Activated CD4-positive, alpha-beta T cell treated with anti-CD3 and anti-CD28 coated beads for 48 hours (primary cell): Measurements from ENCODE around the gene NBL1.
A peak's percentile ranks its signal among the peaks of the same experiment; 100 is the strongest.

Experiments
- DNase-seq: peaks from one replicate; pipeline ENCODE4 v3.0.0-alpha.2; 2020

The NBL1 gene

GRCh38 chr1:19643602-19644394, at the start of gene NBL1:
Gene NBL1, plus strand, starts transcription at chr1:19644311. Its CDS starts 10,720 bp downstream, at chr1:19655031.
- DNase-seq = peak; percentile 68

- DNase-seq = no peak
Observed at GRCh38 chr1:19596065-19596713, 47.9 kb upstream of the NBL1 start.

- peak; percentile 98 for DNase-seq
Observed at GRCh38 chr1:19596714-19597495, 47.2 kb upstream of the NBL1 start.

- DNase-seq = no peak
Observed at GRCh38 chr1:19597496-19598309, 46.4 kb upstream of the NBL1 start.

- DNase-seq = no peak
Observed at GRCh38 chr1:19599810-19600209, 44.3 kb upstream of the NBL1 start.

GRCh38 chr1:19602486-19602885, 41.6 kb upstream of the NBL1 start:
- DNase-seq = no peak

- no peak for DNase-seq
Observed at GRCh38 chr1:19605967-19606366, 38.1 kb upstream of the NBL1 start.

- DNase-seq = peak; percentile 55
Observed at GRCh38 chr1:19606817-19607642, 37.1 kb upstream of the NBL1 start.

- no peak for DNase-seq
Observed at GRCh38 chr1:19608232-19608631, 35.9 kb upstream of the NBL1 start.

GRCh38 chr1:19610282-19610981, 33.7 kb upstream of the NBL1 start:
- no peak for DNase-seq

- DNase-seq = no peak
Observed at GRCh38 chr1:19612530-19612929, 31.6 kb upstream of the NBL1 start.

- no peak for DNase-seq
Observed at GRCh38 chr1:19613171-19613703, 30.9 kb upstream of the NBL1 start.

GRCh38 chr1:19615438-19615837, 28.7 kb upstream of the NBL1 start:
- DNase-seq = no peak

GRCh38 chr1:19616489-19616888, 27.6 kb upstream of the NBL1 start:
- DNase-seq = no peak

- no peak for DNase-seq
Observed at GRCh38 chr1:19617376-19617775, 26.7 kb upstream of the NBL1 start.

GRCh38 chr1:19618428-19618827, 25.7 kb upstream of the NBL1 start:
- no peak for DNase-seq

- no peak for DNase-seq
Observed at GRCh38 chr1:19619697-19620384, 24.3 kb upstream of the NBL1 start.

- DNase-seq = no peak
Observed at GRCh38 chr1:19620786-19621185, 23.3 kb upstream of the NBL1 start.

- DNase-seq = no peak
Observed at GRCh38 chr1:19621274-19621950, 22.7 kb upstream of the NBL1 start.

- no peak for DNase-seq
Observed at GRCh38 chr1:19622204-19622603, 21.9 kb upstream of the NBL1 start.
